Choroid plexus epithelial cell (primary cell): ENCODE data around the gene NAT16.

Experiments used
- DNase-seq: peaks from one replicate; pipeline ENCODE4 v3.0.0-alpha.2; 2010; ENCODE audit warnings: low read depth
- H3K4me3 ChIP-seq: 2 replicates; pipeline ENCODE4 v1.5.1; 2011; ENCODE audit warnings: low read depth, mild to moderate bottlenecking, control low read depth, low read length, moderate library complexity
- TF ChIP-seq, protein P1 (sequence below): conservative IDR thresholded peaks from 2 replicates; pipeline ENCODE4 v1.5.1; 2011; ENCODE audit warnings: low read depth, mild to moderate bottlenecking, control low read depth, inconsistent platforms, low read length, moderate library complexity

NAT16 gene

GRCh38 chr7:101171442-101171837 is 8.7 kb downstream of the NAT16 start:
- no peak for DNase-seq
- no peak overlapping the region for H3K4me3 ChIP-seq
- TF ChIP-seq, protein P1, sequence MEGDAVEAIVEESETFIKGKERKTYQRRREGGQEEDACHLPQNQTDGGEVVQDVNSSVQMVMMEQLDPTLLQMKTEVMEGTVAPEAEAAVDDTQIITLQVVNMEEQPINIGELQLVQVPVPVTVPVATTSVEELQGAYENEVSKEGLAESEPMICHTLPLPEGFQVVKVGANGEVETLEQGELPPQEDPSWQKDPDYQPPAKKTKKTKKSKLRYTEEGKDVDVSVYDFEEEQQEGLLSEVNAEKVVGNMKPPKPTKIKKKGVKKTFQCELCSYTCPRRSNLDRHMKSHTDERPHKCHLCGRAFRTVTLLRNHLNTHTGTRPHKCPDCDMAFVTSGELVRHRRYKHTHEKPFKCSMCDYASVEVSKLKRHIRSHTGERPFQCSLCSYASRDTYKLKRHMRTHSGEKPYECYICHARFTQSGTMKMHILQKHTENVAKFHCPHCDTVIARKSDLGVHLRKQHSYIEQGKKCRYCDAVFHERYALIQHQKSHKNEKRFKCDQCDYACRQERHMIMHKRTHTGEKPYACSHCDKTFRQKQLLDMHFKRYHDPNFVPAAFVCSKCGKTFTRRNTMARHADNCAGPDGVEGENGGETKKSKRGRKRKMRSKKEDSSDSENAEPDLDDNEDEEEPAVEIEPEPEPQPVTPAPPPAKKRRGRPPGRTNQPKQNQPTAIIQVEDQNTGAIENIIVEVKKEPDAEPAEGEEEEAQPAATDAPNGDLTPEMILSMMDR = peak; percentile 53

DNA sequence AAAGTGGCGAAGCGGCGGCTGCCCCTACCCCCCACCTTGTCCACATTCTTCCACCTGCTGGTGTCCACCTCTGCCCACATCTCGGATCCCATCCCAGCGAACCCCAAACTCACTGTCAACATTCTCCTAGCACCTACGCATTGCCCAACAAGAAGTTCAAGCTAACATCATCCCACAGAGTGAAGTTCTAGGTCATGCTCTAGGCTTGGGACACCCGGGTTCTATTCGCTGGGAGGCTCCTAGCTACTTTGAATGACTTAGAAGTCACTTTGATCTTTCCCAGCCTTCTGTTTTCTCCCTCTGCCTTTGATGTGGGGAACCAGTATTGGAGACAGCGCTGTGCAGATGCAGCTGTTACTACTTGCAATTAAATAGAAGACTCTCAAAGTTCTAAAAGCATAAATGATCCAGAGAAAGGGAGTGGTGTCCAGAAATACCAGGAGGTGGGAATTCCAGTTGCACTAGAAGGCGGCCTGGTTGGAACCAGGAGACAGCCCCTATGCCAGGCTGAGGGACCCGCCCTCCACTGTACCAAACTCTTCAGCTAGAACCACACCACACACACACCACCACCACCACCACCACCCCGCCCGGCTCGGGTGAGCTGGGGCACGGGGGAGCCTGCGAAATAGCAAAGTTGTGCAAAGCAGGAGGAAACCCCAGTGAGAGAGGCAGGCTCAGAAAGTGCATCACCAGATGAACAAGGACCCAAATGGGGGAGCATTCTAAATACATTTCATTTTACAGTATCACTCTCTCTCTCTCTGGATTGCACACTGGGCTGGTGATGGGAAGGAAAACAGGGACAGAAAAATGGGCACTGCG is 9.3 kb downstream of the NAT16 start:
- TF ChIP-seq, protein P1 = no peak
- DNase-seq = no peak
- H3K4me3 ChIP-seq = no peak overlapping the region

DNA sequence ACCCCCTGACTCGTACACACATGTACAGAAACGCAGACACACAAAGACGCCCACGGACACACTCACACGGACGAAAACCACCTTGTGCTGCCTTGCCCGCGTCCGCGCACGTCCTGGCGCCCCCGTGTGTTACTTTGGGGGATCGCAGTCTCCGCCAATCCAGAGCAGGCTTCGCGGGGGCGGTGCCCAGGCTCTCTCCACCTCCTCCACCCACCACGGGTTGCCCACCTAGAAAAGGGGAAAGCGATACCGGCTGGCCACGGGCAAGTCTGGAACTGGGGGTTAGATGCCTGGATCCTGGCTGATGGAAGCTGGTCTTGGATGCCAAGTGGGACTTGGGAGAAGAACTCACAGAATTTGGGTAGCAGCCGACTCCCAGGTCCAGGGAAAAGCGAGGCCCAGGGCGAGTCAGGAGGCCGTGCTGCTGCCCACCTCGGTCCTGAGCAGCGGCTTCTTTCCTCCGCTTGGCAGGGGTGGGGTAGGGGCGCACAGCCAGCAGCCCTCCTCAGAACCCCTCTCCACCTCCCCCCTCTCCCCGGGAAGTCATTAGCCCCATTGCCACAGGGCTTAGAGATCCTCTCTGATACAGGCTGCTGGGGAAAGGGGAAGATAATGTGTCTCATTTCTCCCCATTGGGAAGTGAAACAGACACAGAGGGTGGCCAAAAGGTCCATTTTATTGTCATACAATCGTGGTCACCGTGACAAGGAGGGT is 10.1 kb downstream of the NAT16 start:
- peak; percentile 66 for DNase-seq
- TF ChIP-seq, protein P1 = peak; percentile 94
- no peak overlapping the region for H3K4me3 ChIP-seq

GRCh38 chr7:101169110-101169837 is 10.8 kb downstream of the NAT16 start:
- H3K4me3 ChIP-seq = no peak overlapping the region
- no peak for DNase-seq
- TF ChIP-seq, protein P1 = no peak

DNA sequence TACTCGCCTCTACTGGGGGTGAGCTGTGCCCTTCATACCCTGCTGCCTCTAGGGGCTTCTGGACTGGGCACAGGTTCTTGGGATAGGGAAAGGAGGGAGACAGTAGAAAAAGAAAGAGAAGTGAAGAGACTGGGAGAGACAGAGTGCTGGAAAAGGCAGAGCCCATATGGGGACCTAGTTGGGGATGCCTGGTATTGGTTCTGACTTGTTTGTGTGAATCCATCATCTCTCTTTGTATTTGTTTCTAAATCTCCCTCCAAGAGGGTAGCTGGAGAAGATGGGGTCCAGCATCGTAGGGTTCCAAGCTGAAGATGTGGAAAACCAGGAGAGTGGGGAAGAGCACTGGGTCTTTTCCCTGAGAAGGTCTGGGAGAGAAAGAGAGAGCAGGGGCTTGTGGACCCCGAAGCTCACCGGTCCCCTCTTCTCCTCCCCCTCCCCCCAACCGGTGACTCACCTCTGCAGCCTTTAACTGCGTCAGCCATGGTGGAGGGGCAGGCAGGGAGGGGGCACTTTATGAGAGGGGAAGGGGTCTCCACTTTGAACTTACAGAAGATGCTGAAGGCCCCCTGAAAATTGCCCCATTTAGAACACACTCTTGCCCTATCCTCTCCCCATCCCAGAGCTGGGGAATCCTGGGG is 11.6 kb downstream of the NAT16 start:
- no peak overlapping the region for H3K4me3 ChIP-seq
- TF ChIP-seq, protein P1 = no peak
- DNase-seq = no peak

DNA sequence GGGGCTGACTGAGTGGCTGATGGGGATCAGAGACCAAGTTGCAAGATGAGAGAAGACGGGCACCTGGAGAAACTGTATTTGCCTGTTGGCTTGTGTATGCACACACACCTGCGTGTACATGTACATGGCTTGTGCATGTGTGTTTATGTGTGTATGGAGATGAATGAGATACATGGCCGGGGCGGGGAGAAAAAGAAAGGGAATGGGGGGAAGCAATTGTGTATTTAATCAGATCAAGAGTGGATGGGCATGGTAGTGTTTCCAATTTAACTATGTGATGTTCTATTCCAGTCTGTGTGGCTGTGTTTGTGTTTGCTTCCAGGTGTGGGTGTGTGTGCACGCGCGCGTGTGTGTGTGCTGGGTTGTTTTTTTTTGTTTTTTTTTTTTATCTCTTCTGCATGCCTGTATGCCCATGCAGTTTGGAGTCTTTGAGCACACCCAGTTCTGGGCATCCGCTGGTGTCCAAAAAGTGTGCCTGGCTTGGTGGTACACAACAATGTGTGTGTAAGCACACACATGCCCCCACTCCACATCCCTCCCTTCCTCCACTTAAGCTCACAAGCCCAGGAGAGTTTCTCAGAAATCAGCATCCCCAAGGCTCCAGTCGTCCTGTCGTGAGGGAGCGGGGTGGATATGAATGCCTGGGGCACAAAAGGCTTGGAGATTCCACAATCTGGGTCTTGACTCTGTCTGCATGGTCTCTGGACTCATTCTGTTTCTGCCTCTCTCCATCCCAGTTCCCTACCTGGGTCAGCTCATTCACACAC is 12.3 kb downstream of the NAT16 start:
- DNase-seq = no peak
- H3K4me3 ChIP-seq = no peak overlapping the region
- TF ChIP-seq, protein P1 = no peak
